MM.1S (cell line): ENCODE data around the gene LGI1.

ENCODE experiments used
- DNase-seq: peaks from one replicate; pipeline ENCODE4 v3.0.0-alpha.2; 2015
- H2AFZ ChIP-seq: fragments of 300-600 bp; sonication (generic); 2 replicates; pipeline ENCODE4 v1.6.0; 2016; ENCODE audit warnings: antibody characterized with exemption, low read length
- H3F3A ChIP-seq: fragments of 300-600 bp; sonication (generic); 2 replicates; pipeline ENCODE4 v1.6.1; 2016; ENCODE audit warnings: mild to moderate bottlenecking, antibody characterized with exemption, low read length, moderate library complexity, mixed read lengths; ENCODE audit not compliant: insufficient read depth
- H3K27ac ChIP-seq: fragments of 300-600 bp; sonication (generic); 2 replicates; pipeline ENCODE4 v1.5.1; 2016; ENCODE audit warnings: mild to moderate bottlenecking, low read length
- H3K27me3 ChIP-seq: fragments of 300-600 bp; sonication (generic); replicated peaks from 2 replicates; pipeline ENCODE4 v1.6.0; 2016; ENCODE audit warnings: low read length; ENCODE audit not compliant: insufficient read depth
- H3K36me3 ChIP-seq: fragments of 300-600 bp; sonication (generic); replicated peaks from 2 replicates; pipeline ENCODE4 v1.6.1; 2016; ENCODE audit warnings: mild to moderate bottlenecking, low read length, mixed read lengths; ENCODE audit not compliant: insufficient read depth
- H3K4me1 ChIP-seq: fragments of 300-600 bp; sonication (generic); 2 replicates; pipeline ENCODE4 v1.6.1; 2016; ENCODE audit warnings: low read length, mixed read lengths
- H3K4me2 ChIP-seq: fragments of 300-600 bp; sonication (generic); 2 replicates; pipeline ENCODE4 v1.6.0; 2016; ENCODE audit warnings: low read depth, low read length
- H3K4me3 ChIP-seq: fragments of 300-600 bp; sonication (generic); 2 replicates; pipeline ENCODE4 v1.5.1; 2016; ENCODE audit warnings: low read length, mixed read lengths
- H3K79me2 ChIP-seq: fragments of 300-600 bp; sonication (generic); 2 replicates; pipeline ENCODE4 v1.6.1; 2016; ENCODE audit warnings: mixed run types, low read length, mixed read lengths
- H3K9ac ChIP-seq: fragments of 300-600 bp; sonication (generic); 2 replicates; pipeline ENCODE4 v1.6.1; 2016; ENCODE audit warnings: low read length, mixed read lengths
- H3K9me2 ChIP-seq: fragments of 300-600 bp; sonication (generic); replicated peaks from 2 replicates; pipeline ENCODE4 v1.6.1; 2016; ENCODE audit warnings: mild to moderate bottlenecking, low read length, mixed read lengths; ENCODE audit not compliant: insufficient read depth
- H3K9me3 ChIP-seq: fragments of 300-600 bp; sonication (generic); replicated peaks from 2 replicates; pipeline ENCODE4 v1.6.1; 2016; ENCODE audit warnings: mild to moderate bottlenecking, low read length, mixed read lengths; ENCODE audit not compliant: insufficient read depth
- H4K20me1 ChIP-seq: fragments of 300-600 bp; sonication (generic); 2 replicates; pipeline ENCODE4 v1.6.1; 2016; ENCODE audit warnings: mild to moderate bottlenecking, low read length, moderate library complexity, mixed read lengths; ENCODE audit not compliant: insufficient read depth
- EZH2 ChIP-seq: fragments of 300-600 bp; sonication (generic); optimal IDR thresholded peaks from 2 replicates; pipeline ENCODE3; 2017; ENCODE audit warnings: low read depth, mild to moderate bottlenecking, antibody characterized with exemption, low read length, mixed read lengths
- EZH2phosphoT487 ChIP-seq: fragments of 300-600 bp; sonication (generic); IDR thresholded peaks from 2 replicates; pipeline ENCODE4 v1.6.1; 2018; ENCODE audit warnings: antibody characterized with exemption, low read length
- TF ChIP-seq, protein P1 (sequence below): fragments of 300-600 bp; sonication (generic); IDR thresholded peaks from 2 replicates; pipeline ENCODE4 v1.5.1; 2016; ENCODE audit warnings: antibody characterized with exemption, low read length, mixed read lengths

Gene LGI1

DNA sequence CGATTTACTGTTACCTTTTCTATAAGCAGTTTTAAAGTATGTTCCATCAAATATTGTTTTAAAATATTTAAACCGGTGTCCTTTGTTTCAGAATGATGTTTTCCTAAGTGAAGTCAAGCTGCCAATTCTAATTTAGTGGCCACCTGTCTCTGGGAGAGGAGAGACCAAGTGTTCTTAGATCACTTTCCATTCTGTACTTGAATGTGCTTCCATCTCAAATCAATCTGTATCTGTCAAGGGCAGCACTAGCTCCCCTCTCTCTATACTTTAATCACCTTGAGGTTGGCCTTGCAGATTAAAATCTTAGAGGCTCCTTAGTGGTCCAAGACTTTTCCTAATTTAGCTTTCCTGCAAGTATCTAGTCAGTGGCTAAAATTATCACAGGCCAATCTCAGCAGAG lies 49.6 kb downstream of the LGI1 start:
- no peak for TF ChIP-seq EZH2
- TF ChIP-seq, protein P1, sequence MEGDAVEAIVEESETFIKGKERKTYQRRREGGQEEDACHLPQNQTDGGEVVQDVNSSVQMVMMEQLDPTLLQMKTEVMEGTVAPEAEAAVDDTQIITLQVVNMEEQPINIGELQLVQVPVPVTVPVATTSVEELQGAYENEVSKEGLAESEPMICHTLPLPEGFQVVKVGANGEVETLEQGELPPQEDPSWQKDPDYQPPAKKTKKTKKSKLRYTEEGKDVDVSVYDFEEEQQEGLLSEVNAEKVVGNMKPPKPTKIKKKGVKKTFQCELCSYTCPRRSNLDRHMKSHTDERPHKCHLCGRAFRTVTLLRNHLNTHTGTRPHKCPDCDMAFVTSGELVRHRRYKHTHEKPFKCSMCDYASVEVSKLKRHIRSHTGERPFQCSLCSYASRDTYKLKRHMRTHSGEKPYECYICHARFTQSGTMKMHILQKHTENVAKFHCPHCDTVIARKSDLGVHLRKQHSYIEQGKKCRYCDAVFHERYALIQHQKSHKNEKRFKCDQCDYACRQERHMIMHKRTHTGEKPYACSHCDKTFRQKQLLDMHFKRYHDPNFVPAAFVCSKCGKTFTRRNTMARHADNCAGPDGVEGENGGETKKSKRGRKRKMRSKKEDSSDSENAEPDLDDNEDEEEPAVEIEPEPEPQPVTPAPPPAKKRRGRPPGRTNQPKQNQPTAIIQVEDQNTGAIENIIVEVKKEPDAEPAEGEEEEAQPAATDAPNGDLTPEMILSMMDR = no peak
- no peak for TF ChIP-seq EZH2phosphoT487
- Histone ChIP-seq H3F3A (no peaks in the 10 kb centered on the region), H2AFZ (no peak overlapping the region), H3K36me3 (no peaks in the 10 kb centered on the region), H3K27ac (no peak overlapping the region), H3K4me1 (no peaks in the 10 kb centered on the region), H4K20me1 (no peaks in the 10 kb centered on the region), H3K27me3 (no peaks in the 10 kb centered on the region), H3K9me3 (no peaks in the 10 kb centered on the region), H3K4me2 (no peak overlapping the region), H3K9ac (no peak overlapping the region), H3K79me2 (no peaks in the 10 kb centered on the region), H3K9me2 (no peaks in the 10 kb centered on the region), H3K4me3 (no peak overlapping the region)
- no peak for DNase-seq

DNA sequence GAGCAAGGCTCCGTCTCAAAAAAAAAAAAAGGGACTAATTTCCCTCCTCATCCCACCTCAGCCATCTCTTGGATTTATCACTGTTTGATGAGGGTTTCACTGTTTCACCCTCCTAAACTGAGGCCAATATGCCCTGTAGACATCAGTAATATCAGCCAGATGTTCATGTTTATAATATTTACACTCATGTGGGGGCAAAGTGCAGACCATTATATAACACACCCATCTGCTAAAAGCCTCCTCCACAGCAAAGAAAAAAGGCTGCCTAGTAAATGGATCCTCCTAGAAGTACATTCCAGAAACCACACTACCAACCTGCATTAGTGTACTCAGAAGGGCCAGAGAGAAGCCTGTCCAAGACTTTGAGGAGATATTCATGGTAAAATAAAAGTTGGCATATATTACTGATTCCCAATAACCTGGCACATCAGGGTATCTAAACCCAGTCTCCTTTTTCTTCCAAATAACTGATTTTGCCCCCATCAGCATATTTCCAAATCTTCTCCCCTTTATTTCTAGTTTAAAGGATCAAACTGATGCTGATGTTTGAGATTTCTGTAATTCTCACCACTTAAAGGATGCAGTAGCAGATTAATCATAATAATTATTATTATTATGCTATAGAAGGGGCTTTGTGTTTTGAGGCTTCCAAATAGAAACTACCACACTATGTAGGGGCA lies 55.1 kb downstream of the LGI1 start:
- Histone ChIP-seq H3K36me3 (no peaks in the 10 kb centered on the region), H3K9ac (no peak overlapping the region), H2AFZ (no peak overlapping the region), H4K20me1 (no peaks in the 10 kb centered on the region), H3K9me3 (no peaks in the 10 kb centered on the region), H3K27me3 (no peaks in the 10 kb centered on the region), H3K27ac (no peak overlapping the region), H3K4me2 (no peak overlapping the region), H3K9me2 (no peaks in the 10 kb centered on the region), H3K79me2 (no peaks in the 10 kb centered on the region), H3K4me1 (no peaks in the 10 kb centered on the region), H3F3A (no peaks in the 10 kb centered on the region), H3K4me3 (no peak overlapping the region)
- no peak for TF ChIP-seq EZH2
- no peak for TF ChIP-seq EZH2phosphoT487
- TF ChIP-seq, protein P1 = no peak
- DNase-seq = no peak

GRCh38 chr10:93813507-93814465 lies 56.0 kb downstream of the LGI1 start:
- peak overlapping the region; percentile 29; the same call in 1 of the 2 replicates for H2AFZ ChIP-seq
- DNase-seq = peak; percentile 59

More at GRCh38 chr10:93813507-93814465, 56.0 kb downstream of the LGI1 start:
- no peaks in the 10 kb centered on the region for H4K20me1 ChIP-seq
- no peaks in the 10 kb centered on the region for H3F3A ChIP-seq
- no peaks in the 10 kb centered on the region for H3K79me2 ChIP-seq
- no peak overlapping the region for H3K4me3 ChIP-seq
- H3K9me3 ChIP-seq = no peaks in the 10 kb centered on the region
- no peak overlapping the region for H3K4me2 ChIP-seq
- no peak overlapping the region for H3K27ac ChIP-seq
- no peak overlapping the region for H3K9ac ChIP-seq
- no peaks in the 10 kb centered on the region for H3K27me3 ChIP-seq
- TF ChIP-seq, protein P1 = peak; percentile 82
- no peak for TF ChIP-seq EZH2phosphoT487
- H3K9me2 ChIP-seq = no peaks in the 10 kb centered on the region
- no peaks in the 10 kb centered on the region for H3K36me3 ChIP-seq
- H3K4me1 ChIP-seq = no peaks in the 10 kb centered on the region
